ENCODE data around the gene TTLL5.

Gene TTLL5

DNA sequence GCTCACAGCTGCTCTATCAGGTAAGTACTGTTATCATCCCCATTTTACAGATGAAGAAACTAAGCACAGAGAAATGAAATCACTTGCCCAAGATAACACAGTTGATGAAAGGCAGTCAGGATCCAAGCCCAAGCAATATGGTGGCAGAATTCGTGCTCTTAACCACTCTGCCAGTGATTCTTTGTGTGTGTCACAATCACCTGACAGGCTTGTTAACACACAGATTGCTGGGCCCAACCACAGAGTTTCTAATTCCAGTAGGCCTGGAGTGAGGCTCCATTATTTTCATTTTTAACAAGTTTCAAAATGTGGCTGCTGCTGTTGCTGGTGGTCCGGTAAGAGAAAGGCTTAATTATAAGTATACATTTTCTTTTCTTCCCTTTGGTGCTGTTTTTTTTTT is 186.5 kb downstream of the TTLL5 start:
- Histone ChIP-seq H4K91ac (ENCODE audit: low read depth, low read length, poor library complexity) (no peak overlapping the region), H2AFZ (ENCODE audit: low read length) (no peak overlapping the region), H3K79me1 (ENCODE audit: low read depth, low read length) (no peaks in the 10 kb centered on the region), H3K27me3 (ENCODE audit: control insufficient read depth in 3 of 3, insufficient read depth in 3 of 3, low read depth in 1 of 3, low read length in 3 of 3) (no peaks in the 10 kb centered on the region), H3K23ac (ENCODE audit: low read depth, low read length, poor library complexity) (no peak overlapping the region), H3K36me3 (replicated peaks in 1 of 2; ENCODE audit: control insufficient read depth in 2 of 2, insufficient read depth in 2 of 2, low read length in 2 of 2) (no peaks in the 10 kb centered on the region), H2BK12ac (ENCODE audit: low read length) (no peak overlapping the region), H3K18ac (ENCODE audit: low read length) (no peak overlapping the region), H3K4me2 (ENCODE audit: insufficient read depth, low read length, poor library complexity, severe bottlenecking) (no peak overlapping the region), H3K4ac (ENCODE audit: low read length) (no peak overlapping the region), H4K8ac (ENCODE audit: low read depth, low read length) (no peak overlapping the region), H2BK15ac (ENCODE audit: low read length) (no peak overlapping the region), H3K4me3 (ENCODE audit: low read length in 2 of 2) (no peak overlapping the region), H3K27ac (replicated peaks; ENCODE audit: low read length) (no peak overlapping the region), H3K4me1 (ENCODE audit: control insufficient read depth in 2 of 2, insufficient read depth in 1 of 2, low read depth in 1 of 2, low read length in 2 of 2) (peaks cover 0 to 7% of the 10 kb centered on the region in 2 donors), H2BK120ac (ENCODE audit: low read depth, low read length) (no peak overlapping the region), H3K9me3 (replicated peaks in 1 of 2; ENCODE audit: control insufficient read depth in 2 of 2, insufficient read depth in 1 of 2, low read depth in 1 of 2, low read length in 2 of 2) (no peaks in the 10 kb centered on the region), H3K14ac (ENCODE audit: low read length) (no peak overlapping the region), H2BK5ac (ENCODE audit: low read length) (no peak overlapping the region), H2AK5ac (ENCODE audit: low read depth, low read length) (no peak overlapping the region), H3K9ac (ENCODE audit: low read depth, low read length, poor library complexity) (no peak overlapping the region)
- DNase-seq (ENCODE audit: low spot score), result no peak
- WGBS, 2 donors (ENCODE audit: extremely low coverage in 2 of 2, insufficient read length in 2 of 2, insufficient replicate concordance in 1 of 2), result no CpG with 5 or more reads among the region's 2 CpGs

DNA sequence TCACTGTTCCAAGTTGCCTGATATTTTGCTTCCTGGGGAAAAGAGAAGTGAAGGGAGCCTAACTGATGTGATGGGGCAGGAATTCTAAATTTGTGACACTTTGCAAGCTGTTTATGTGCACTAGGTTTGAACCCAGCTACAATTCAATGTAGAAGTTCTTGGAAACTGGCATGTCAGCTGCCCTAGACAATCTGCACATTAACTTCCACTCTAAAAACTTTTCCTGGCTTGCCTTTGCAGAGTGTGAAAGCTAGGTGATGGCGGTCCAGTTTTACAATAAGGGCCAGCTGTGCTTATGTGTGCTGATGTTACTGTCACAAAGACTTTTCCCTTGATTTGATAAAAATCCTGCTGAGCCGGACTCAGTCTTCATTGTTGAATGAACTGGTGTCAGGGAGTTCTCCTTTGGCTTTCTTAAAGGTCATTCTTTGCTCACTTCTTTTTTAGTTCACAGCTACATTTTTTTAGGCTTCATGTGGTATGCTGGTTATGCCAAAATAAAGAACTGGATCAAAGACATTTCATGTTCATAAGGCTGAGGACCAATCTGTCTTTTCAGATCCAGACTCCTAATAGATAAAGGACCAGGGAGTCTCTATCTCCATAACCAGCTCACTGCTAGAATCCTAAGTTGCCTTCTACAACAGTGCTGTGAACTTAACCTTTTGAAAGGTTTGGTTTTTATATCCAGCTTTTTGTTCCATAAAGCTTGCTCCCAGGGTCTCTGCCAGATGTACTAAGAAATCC is 187.3 kb downstream of the TTLL5 start:
- Histone ChIP-seq H4K91ac (ENCODE audit: low read depth, low read length, poor library complexity) (no peak overlapping the region), H2BK12ac (ENCODE audit: low read length) (no peak overlapping the region), H3K27me3 (ENCODE audit: control insufficient read depth in 3 of 3, insufficient read depth in 3 of 3, low read depth in 1 of 3, low read length in 3 of 3) (no peaks in the 10 kb centered on the region), H3K36me3 (replicated peaks in 1 of 2; ENCODE audit: control insufficient read depth in 2 of 2, insufficient read depth in 2 of 2, low read length in 2 of 2) (no peaks in the 10 kb centered on the region), H4K8ac (ENCODE audit: low read depth, low read length) (no peak overlapping the region), H3K4me2 (ENCODE audit: insufficient read depth, low read length, poor library complexity, severe bottlenecking) (no peak overlapping the region), H3K23ac (ENCODE audit: low read depth, low read length, poor library complexity) (no peak overlapping the region), H2BK120ac (ENCODE audit: low read depth, low read length) (no peak overlapping the region), H2AFZ (ENCODE audit: low read length) (no peak overlapping the region), H2BK5ac (ENCODE audit: low read length) (no peak overlapping the region), H3K4me3 (ENCODE audit: low read length in 2 of 2) (no peak overlapping the region), H3K9ac (ENCODE audit: low read depth, low read length, poor library complexity) (no peak overlapping the region), H3K9me3 (replicated peaks in 1 of 2; ENCODE audit: control insufficient read depth in 2 of 2, insufficient read depth in 1 of 2, low read depth in 1 of 2, low read length in 2 of 2) (no peaks in the 10 kb centered on the region), H3K14ac (ENCODE audit: low read length) (no peak overlapping the region), H3K79me1 (ENCODE audit: low read depth, low read length) (no peaks in the 10 kb centered on the region), H2BK15ac (ENCODE audit: low read length) (no peak overlapping the region), H3K4ac (ENCODE audit: low read length) (no peak overlapping the region), H3K27ac (replicated peaks; ENCODE audit: low read length) (no peak overlapping the region), H2AK5ac (ENCODE audit: low read depth, low read length) (no peak overlapping the region), H3K18ac (ENCODE audit: low read length) (no peak overlapping the region), H3K4me1 (ENCODE audit: control insufficient read depth in 2 of 2, insufficient read depth in 1 of 2, low read depth in 1 of 2, low read length in 2 of 2) (peaks cover 0 to 7% of the 10 kb centered on the region in 2 donors)
- no CpG with 5 or more reads among the region's 2 CpGs for WGBS, 2 donors (ENCODE audit: extremely low coverage in 2 of 2, insufficient read length in 2 of 2, insufficient replicate concordance in 1 of 2)
- DNase-seq (ENCODE audit: low spot score), result no peak

DNA sequence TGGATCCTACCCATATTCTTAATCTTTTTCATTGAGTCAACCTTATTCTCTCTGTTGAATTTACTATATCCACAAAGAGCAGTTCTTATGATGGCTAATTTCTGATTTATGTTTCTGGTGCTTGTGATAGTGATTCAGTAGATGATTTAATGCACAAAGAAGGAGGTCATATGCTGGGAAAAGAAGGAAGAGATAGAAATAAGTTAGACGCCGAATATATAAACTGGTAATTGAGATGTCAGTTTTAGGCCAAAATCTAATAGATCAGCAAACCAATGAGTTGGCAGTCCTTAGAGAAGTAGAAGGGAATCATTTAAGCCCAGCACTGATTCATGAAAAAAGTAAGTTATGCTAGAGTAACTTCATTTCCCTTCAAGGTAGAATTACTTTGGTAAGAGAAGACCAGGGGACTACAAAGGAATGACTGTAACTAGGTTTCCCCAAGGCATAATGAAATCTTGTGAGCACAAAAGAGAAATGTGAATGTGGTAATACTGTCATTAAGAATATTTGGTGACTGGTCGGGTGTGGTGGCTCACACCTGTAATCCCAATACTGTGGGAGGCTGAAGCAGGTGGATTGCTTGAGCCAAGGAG is 188.4 kb downstream of the TTLL5 start:
- Histone ChIP-seq H3K36me3 (replicated peaks in 1 of 2; ENCODE audit: control insufficient read depth in 2 of 2, insufficient read depth in 2 of 2, low read length in 2 of 2) (no peaks in the 10 kb centered on the region), H3K18ac (ENCODE audit: low read length) (no peak overlapping the region), H3K4me2 (ENCODE audit: insufficient read depth, low read length, poor library complexity, severe bottlenecking) (no peak overlapping the region), H3K9ac (ENCODE audit: low read depth, low read length, poor library complexity) (no peak overlapping the region), H3K14ac (ENCODE audit: low read length) (no peak overlapping the region), H2BK12ac (ENCODE audit: low read length) (no peak overlapping the region), H3K4me3 (ENCODE audit: low read length in 2 of 2) (no peak overlapping the region), H3K27ac (replicated peaks; ENCODE audit: low read length) (no peak overlapping the region), H3K9me3 (replicated peaks in 1 of 2; ENCODE audit: control insufficient read depth in 2 of 2, insufficient read depth in 1 of 2, low read depth in 1 of 2, low read length in 2 of 2) (no peaks in the 10 kb centered on the region), H4K91ac (ENCODE audit: low read depth, low read length, poor library complexity) (no peak overlapping the region), H3K23ac (ENCODE audit: low read depth, low read length, poor library complexity) (no peak overlapping the region), H2BK120ac (ENCODE audit: low read depth, low read length) (no peak overlapping the region), H4K8ac (ENCODE audit: low read depth, low read length) (no peak overlapping the region), H2AFZ (ENCODE audit: low read length) (no peak overlapping the region), H3K79me1 (ENCODE audit: low read depth, low read length) (no peaks in the 10 kb centered on the region), H3K4ac (ENCODE audit: low read length) (no peak overlapping the region), H2BK15ac (ENCODE audit: low read length) (no peak overlapping the region), H2BK5ac (ENCODE audit: low read length) (no peak overlapping the region), H3K4me1 (ENCODE audit: control insufficient read depth in 2 of 2, insufficient read depth in 1 of 2, low read depth in 1 of 2, low read length in 2 of 2) (peaks cover 0 to 7% of the 10 kb centered on the region in 2 donors), H2AK5ac (ENCODE audit: low read depth, low read length) (no peak overlapping the region), H3K27me3 (ENCODE audit: control insufficient read depth in 3 of 3, insufficient read depth in 3 of 3, low read depth in 1 of 3, low read length in 3 of 3) (no peaks in the 10 kb centered on the region)
- DNase-seq (ENCODE audit: low spot score), result no peak
- no CpG with 5 or more reads among the region's 3 CpGs for WGBS, 2 donors (ENCODE audit: extremely low coverage in 2 of 2, insufficient read length in 2 of 2, insufficient replicate concordance in 1 of 2)

DNA sequence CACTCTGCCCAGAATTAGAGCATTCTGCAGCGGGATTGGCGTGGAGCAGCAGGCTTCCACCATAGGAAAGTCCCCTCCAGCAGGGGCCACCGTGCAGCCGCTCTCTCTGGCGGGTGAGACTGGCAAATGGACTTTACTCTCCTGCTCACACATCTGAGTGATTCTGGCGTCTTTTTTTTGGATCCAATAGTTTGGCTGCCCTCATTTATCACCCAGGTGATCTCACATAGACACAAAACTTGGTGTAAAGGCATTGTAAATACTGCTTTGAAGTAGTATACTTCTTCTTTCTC is 190.5 kb downstream of the TTLL5 start:
- no peak overlapping the region for H2BK5ac ChIP-seq (ENCODE audit: low read length)
- H3K27me3 ChIP-seq (ENCODE audit: control insufficient read depth in 3 of 3, insufficient read depth in 3 of 3, low read depth in 1 of 3, low read length in 3 of 3), result no peaks in the 10 kb centered on the region
- H3K79me1 ChIP-seq (ENCODE audit: low read depth, low read length), result no peaks in the 10 kb centered on the region
- H3K36me3 ChIP-seq (replicated peaks in 1 of 2; ENCODE audit: control insufficient read depth in 2 of 2, insufficient read depth in 2 of 2, low read length in 2 of 2), result peaks cover 0 to 3% of the 10 kb centered on the region in 2 donors
- H3K4me3 ChIP-seq (ENCODE audit: low read length in 2 of 2), result no peak overlapping the region
- no peak overlapping the region for H3K18ac ChIP-seq (ENCODE audit: low read length)
- no peak overlapping the region for H3K4ac ChIP-seq (ENCODE audit: low read length)
- H4K8ac ChIP-seq (ENCODE audit: low read depth, low read length), result no peak overlapping the region
- H2AFZ ChIP-seq (ENCODE audit: low read length), result no peak overlapping the region
- no peak overlapping the region for H2BK120ac ChIP-seq (ENCODE audit: low read depth, low read length)
- no peak overlapping the region for H4K91ac ChIP-seq (ENCODE audit: low read depth, low read length, poor library complexity)
- no peak overlapping the region for H3K4me2 ChIP-seq (ENCODE audit: insufficient read depth, low read length, poor library complexity, severe bottlenecking)
- H3K9me3 ChIP-seq (replicated peaks in 1 of 2; ENCODE audit: control insufficient read depth in 2 of 2, insufficient read depth in 1 of 2, low read depth in 1 of 2, low read length in 2 of 2), result no peaks in the 10 kb centered on the region
- no peak overlapping the region for H3K27ac ChIP-seq (replicated peaks; ENCODE audit: low read length)
- H3K4me1 ChIP-seq (ENCODE audit: control insufficient read depth in 2 of 2, insufficient read depth in 1 of 2, low read depth in 1 of 2, low read length in 2 of 2), result peaks cover 0 to 7% of the 10 kb centered on the region in 2 donors
- H3K14ac ChIP-seq (ENCODE audit: low read length), result no peak overlapping the region
- no peak overlapping the region for H2BK15ac ChIP-seq (ENCODE audit: low read length)
- no CpG with 5 or more reads among the region's 6 CpGs for WGBS, 2 donors (ENCODE audit: extremely low coverage in 2 of 2, insufficient read length in 2 of 2, insufficient replicate concordance in 1 of 2)
- H2AK5ac ChIP-seq (ENCODE audit: low read depth, low read length), result no peak overlapping the region
- H3K9ac ChIP-seq (ENCODE audit: low read depth, low read length, poor library complexity), result no peak overlapping the region
- H3K23ac ChIP-seq (ENCODE audit: low read depth, low read length, poor library complexity), result no peak overlapping the region
- no peak for DNase-seq (ENCODE audit: low spot score)
- H2BK12ac ChIP-seq (ENCODE audit: low read length), result no peak overlapping the region

All from neuronal stem cell (in vitro differentiated cells).